HL-60 (cell line): ENCODE results near the gene STON2.

Source experiments
- DNase-seq, 2 experiments: peaks; one replicate each; pipeline ENCODE4 v3.0.0-alpha.2; 2010 to 2020; ENCODE audit warnings: low read depth in 1 of 2, low spot score in 1 of 2
- H3K27ac ChIP-seq: fragments of 250-450 bp; sonication (Bioruptor Pico); replicated peaks from 2 replicates; pipeline ENCODE4 v1.5.1; 2020; ENCODE audit warnings: mild to moderate bottlenecking, moderate library complexity
- H3K27me3 ChIP-seq: fragments of 250-450 bp; sonication (Bioruptor Pico); 2 replicates; pipeline ENCODE4 v1.5.1; 2021; ENCODE audit warnings: mild to moderate bottlenecking, moderate library complexity; ENCODE audit not compliant: insufficient read depth, poor library complexity, severe bottlenecking
- H3K4me3 ChIP-seq: replicated peaks from 2 replicates; pipeline ENCODE4 v1.5.1; 2011; ENCODE audit warnings: mild to moderate bottlenecking, control low read depth, low read length; ENCODE audit not compliant: insufficient read depth
- CTCF ChIP-seq: IDR thresholded peaks from one replicate; pipeline ENCODE4 v1.5.1; 2011; ENCODE audit warnings: low read length, control low read depth, inconsistent platforms; ENCODE audit not compliant: insufficient read depth
- GABPA ChIP-seq: IDR thresholded peaks from 2 replicates; pipeline ENCODE4 v1.6.1; 2012; ENCODE audit warnings: low read depth
- POLR2AphosphoS5 ChIP-seq: IDR thresholded peaks from 2 replicates; pipeline ENCODE4 v1.6.1; 2012; ENCODE audit warnings: low read depth
- REST ChIP-seq: IDR thresholded peaks from 2 replicates; pipeline ENCODE4 v1.6.1; 2012; ENCODE audit warnings: low read depth; ENCODE audit not compliant: insufficient replicate concordance
- SPI1 ChIP-seq: IDR thresholded peaks from 2 replicates; pipeline ENCODE4 v1.6.1; 2012; ENCODE audit warnings: low read depth, mild to moderate bottlenecking, borderline replicate concordance

STON2 gene

GRCh38 chr14:81440041-81440440, 39.9 kb upstream of the STON2 start:
- H3K27ac ChIP-seq = no peak overlapping the region
- peaks cover 18% of the 10 kb centered on the region for H3K27me3 ChIP-seq
- TF ChIP-seq GABPA = no peak
- TF ChIP-seq CTCF = no peak
- TF ChIP-seq POLR2AphosphoS5 = peak; percentile 30; the same call in 1 of the 2 replicates
- peak in 1 of 2 experiments; percentile 26 for DNase-seq
- H3K4me3 ChIP-seq = no peak overlapping the region

- no peak for DNase-seq
- peaks cover 22% of the 10 kb centered on the region for H3K27me3 ChIP-seq
- H3K4me3 ChIP-seq = no peak overlapping the region
- no peak for TF ChIP-seq CTCF
- TF ChIP-seq POLR2AphosphoS5 = no peak
- no peak for TF ChIP-seq SPI1
- H3K27ac ChIP-seq = no peak overlapping the region
Observed at GRCh38 chr14:81437244-81437643, 37.1 kb upstream of the STON2 start.

GRCh38 chr14:81436296-81437138, 36.4 kb upstream of the STON2 start:
- H3K27me3 ChIP-seq = peaks cover 19% of the 10 kb centered on the region
- no peak overlapping the region for H3K4me3 ChIP-seq
- no peak for DNase-seq
- H3K27ac ChIP-seq = no peak overlapping the region
- TF ChIP-seq REST (no peak), CTCF (no peak), POLR2AphosphoS5 (no peak), GABPA (no peak), SPI1 (no peak)

- H3K27me3 ChIP-seq = peaks cover 19% of the 10 kb centered on the region
- no peak overlapping the region for H3K4me3 ChIP-seq
- H3K27ac ChIP-seq = no peak overlapping the region
- peak; percentile 89 for TF ChIP-seq REST
- TF ChIP-seq CTCF = no peak
- DNase-seq = no peak
Observed at GRCh38 chr14:81435391-81436295, 35.5 kb upstream of the STON2 start.
